GM19025 (cell line): ENCODE measurements around the gene RNF6.
"Not testable (repeated sequence)": the region's sequence is repeated elsewhere in the genome, so short reads cannot be mapped to it uniquely, and the experiment has no call there.

Source experiments
- ATAC-seq: cut with Tn5 transposase; IDR thresholded peaks from one replicate; pipeline ENCODE4 v1.9.1; 2021; ENCODE audit warnings: mild to moderate bottlenecking, low read depth, moderate library complexity; ENCODE audit not compliant: unreplicated experiment

Gene RNF6

DNA sequence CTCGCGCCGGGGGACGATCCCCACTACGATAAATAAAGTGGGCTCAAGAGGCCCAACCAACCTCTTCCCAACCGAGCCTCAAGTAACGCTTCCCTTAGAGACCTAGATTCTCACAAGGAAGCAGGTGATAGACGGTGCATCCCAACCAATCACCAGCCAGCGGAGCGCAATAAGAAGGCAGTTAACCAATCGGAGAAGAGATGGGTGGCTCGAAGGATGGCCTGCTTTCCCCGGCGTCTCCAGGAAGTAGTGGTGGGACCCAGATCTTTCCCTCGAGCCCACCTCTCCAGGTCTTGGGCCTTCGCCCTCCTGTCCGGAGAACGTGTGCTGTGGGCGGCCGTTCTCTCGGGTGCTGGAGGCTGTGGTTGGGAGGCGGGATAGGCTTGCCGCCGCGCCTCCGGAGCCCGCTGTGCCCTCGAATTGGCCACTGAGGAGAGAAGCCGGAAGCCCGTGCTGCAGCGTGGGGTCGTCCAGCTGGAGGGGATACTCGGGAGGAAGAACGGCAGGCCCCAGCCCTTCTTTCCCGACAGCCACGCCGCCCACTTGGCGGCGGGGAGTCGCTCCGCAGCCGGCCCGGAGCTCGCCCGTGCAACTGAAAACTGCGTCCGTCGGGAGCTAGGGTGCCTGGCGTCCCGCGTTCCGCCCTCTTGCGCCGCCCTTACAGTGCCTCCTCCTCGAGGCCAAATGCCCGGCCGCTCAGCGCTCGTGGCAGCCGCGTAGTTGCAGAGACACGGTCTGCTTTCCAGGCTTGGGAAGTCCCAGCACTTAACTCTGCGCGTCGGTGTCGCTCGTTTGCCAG lies at the start of gene RNF6:
TSS of gene RNF6 (minus strand) at position 594 of the 799 bp plus-strand sequence. CDS start 2,665 bp downstream, outside the sequence.
- ATAC-seq: peak; percentile 94

DNA sequence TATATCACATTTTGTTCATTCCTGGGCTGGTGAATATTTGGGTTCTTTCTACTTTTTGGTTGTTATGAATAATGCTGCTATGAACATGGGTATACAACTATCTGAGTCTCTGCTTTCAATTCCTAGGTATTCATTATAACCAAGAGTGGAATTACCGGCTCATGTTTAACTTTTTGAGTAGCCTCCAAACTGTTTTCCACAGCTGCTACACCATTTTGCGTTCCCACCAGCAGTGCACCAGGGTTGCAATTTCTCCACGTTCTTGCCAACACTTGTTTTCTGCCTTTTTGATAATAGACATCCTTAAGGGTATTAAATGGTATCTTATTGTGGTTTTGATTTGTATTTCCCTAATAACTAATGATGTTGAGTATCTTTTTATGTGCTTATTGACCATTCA lies 48.6 kb upstream of the RNF6 start:
- ATAC-seq: no peak

DNA sequence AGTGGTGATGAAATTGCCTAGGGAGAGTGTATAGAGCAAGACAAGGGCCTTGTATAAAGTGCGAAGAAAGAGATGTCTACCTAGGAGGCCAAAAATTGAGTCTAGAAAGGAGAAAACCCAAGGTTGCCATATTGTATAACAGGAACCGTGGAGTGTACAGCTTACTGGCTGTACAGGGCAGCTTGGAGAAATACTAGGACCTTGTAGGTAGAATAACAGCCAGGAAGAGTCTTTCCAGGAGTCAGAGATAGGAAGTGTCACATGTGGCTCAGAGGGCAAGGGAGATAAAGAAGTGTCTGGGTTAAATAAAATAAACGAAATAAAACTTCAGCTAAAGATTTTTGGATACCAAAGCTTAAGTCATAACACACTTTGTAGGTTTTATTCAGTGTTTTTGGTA lies 44.2 kb upstream of the RNF6 start:
- no peak for ATAC-seq

DNA sequence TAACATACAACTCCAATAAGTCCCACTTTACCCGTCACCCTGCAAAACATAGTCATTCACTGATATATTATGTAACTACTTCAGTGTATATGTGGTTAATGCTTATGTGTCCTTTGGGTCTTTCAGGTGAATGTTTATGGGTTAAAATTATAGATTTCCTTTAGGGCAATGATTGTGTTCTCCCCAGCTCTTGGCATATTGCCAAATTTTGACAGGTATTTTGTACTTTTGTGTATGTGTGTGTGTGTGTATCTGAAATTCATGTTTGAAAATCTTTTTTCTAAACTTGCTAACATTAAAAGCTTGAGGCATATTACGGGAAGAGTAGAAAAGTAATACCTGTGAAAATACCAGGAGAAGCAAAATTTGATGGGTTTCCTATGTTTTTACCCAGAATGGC lies 40.0 kb upstream of the RNF6 start:
- ATAC-seq: no peak

DNA sequence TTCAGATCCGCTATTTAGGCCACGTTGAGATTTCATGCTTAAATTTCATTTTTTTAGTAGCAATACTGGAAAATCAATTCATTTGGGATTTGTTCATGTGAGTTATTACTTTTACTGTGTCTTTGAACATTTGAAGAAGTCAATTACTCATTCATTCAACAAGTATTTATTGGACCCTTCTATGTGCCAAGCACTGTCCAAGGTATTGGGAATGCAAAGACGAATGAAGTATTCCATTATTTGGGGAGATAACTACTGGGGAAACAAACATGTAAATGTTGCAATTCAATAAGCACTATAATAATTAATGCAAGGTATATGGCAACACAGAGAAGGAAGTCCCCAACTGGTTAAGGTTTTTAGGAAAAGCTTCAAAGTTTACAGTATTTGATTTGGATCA lies 37.5 kb upstream of the RNF6 start:
- ATAC-seq: no peak

DNA sequence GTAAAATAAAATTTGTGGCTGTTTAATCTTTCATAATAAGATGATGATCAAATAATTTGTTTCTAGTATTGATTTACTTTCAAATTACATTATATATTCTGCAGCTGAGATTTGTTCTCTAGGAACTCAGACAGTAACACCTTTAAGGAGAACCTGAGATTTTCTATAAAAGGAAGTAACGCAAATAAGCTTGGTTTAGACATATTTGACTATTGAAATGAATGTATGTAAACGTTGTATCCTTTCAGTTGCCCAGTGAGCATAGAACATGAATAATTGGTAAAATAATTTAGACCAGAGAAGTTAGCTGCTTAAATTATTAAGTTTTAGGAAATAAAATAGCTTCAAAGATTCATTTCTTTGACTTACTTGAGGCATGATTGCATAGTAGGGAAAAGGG lies 34.9 kb upstream of the RNF6 start:
- no peak for ATAC-seq

GRCh38 chr13:26255691-26256277 lies 33.7 kb upstream of the RNF6 start:
- ATAC-seq: no peak

DNA sequence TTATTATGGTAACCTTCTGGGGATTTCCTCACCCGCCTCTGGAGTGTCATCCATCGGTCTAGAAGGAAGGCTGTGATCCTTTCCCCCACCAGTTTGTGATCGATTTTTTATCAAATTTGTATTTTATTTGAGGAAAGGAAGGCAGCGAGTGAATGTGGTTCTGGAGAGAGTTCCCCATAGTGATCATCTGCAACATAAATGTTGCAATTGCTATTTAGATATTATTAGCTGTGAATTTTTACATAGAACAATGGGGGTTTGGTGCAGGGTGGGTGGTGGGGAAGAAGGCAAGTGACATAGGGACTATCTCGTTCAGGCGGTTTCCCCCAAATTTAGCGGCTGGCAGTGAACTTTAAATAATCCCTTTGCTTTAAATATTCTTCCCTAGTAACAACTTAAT lies 33.0 kb upstream of the RNF6 start:
- no peak for ATAC-seq

- ATAC-seq: peak; percentile 29
These were observed 32.5 kb upstream of the RNF6 start for GRCh38 chr13:26254583-26255111.

- peak; percentile 76 for ATAC-seq
These were observed 31.9 kb upstream of the RNF6 start, which contains the start of gene CDK8 for GRCh38 chr13:26253787-26254582. TSS of gene CDK8 (plus strand) at chr13:26254129. CDS start at chr13:26254642, 513 bp downstream.

GRCh38 chr13:26253262-26253786 lies 31.2 kb upstream of the RNF6 start:
- no peak for ATAC-seq

GRCh38 chr13:26252006-26252405 lies 29.9 kb upstream of the RNF6 start:
- ATAC-seq: not testable (repeated sequence)

- no peak for ATAC-seq
These were observed 27.4 kb upstream of the RNF6 start for GRCh38 chr13:26249551-26249950.

- no peak for ATAC-seq
These were observed 25.5 kb upstream of the RNF6 start for GRCh38 chr13:26247608-26248007.

- ATAC-seq: no peak
These were observed 24.9 kb upstream of the RNF6 start for GRCh38 chr13:26247011-26247410.

DNA sequence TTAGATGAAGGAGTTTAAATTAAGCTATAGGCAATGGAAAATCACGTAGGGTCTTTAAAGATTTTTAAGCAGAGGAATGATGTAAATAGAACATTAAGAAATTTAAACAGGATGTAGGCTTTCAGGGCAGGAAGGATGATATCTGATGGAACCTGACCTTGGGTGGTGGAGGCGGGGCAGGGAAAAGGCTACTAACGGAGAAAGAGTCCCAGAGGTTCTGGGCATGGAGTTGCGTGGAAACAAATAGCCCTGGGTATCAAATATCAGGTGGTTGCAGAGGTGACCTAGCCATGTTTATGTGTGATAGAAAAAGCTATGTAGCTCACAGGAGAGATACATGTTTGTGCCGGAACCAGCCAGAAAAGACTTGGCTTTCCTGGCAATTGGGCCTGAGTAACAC lies 24.0 kb upstream of the RNF6 start:
- no peak for ATAC-seq

- ATAC-seq: no peak
These were observed 14.2 kb upstream of the RNF6 start for GRCh38 chr13:26236296-26236695.

DNA sequence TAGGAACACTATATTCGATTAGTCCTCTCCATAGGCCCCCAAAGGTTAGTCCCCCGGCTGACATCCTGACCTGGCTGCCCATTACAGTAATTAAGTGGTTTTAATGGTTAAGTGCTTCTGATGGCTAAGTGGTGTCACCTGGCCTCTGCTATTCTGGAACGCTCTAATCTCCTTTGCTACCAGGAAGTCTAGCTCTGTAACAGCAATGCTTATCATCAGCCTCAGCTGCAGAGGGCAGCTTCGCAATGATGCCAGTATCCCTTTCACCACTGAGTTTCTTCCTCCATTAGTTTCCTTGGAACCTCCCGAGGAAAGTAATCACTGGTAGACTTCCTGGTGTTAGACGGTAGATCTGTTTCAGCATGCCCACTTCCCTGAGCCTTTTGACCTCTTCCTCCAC lies 8.6 kb upstream of the RNF6 start:
- ATAC-seq: no peak

- ATAC-seq: no peak
These were observed 7.0 kb upstream of the RNF6 start for GRCh38 chr13:26229080-26229615.

- ATAC-seq: no peak
These were observed 6.0 kb upstream of the RNF6 start for GRCh38 chr13:26228096-26228495.
